Calu3 (cell line): ENCODE data around the gene ADTRP. TPM values are rescaled to one million over a fixed set of nuclear protein-coding genes. Genes with fewer than 3 reads are reported as not detected.

ENCODE experiments used
- BruUV-seq: library from RNA; stranded (reverse); fragments of 400-500 nt; replicated peaks from 2 replicates; lab custom pipeline; 2021; lab: Mats Ljungman, UMichigan
- CTCF ChIA-PET: fragments of 300-600 bp; sonication (Branson Sonifier 250); formaldehyde crosslinking; loops from one replicate; lab custom pipeline; 2022; ENCODE audit warnings: antibody characterized with exemption; lab: Charles Lee
- DNase-seq: peaks from one replicate; pipeline ENCODE4 v3.0.0; 2022
- H3K27ac Mint-ChIP-seq: one replicate; pipeline ENCODE4 v1.8.0; 2022; ENCODE audit warnings: mixed read lengths; ENCODE audit not compliant: unreplicated experiment
- H3K27me3 Mint-ChIP-seq: one replicate; pipeline ENCODE4 v1.8.0; 2022; ENCODE audit warnings: mixed read lengths; ENCODE audit not compliant: unreplicated experiment
- H3K36me3 Mint-ChIP-seq: one replicate; pipeline ENCODE4 v1.8.0; 2022; ENCODE audit warnings: mild to moderate bottlenecking, moderate library complexity, mixed read lengths; ENCODE audit not compliant: insufficient read depth, unreplicated experiment
- H3K4me1 Mint-ChIP-seq: one replicate; pipeline ENCODE4 v1.8.0; 2022; ENCODE audit warnings: mild to moderate bottlenecking, low read depth, mixed read lengths; ENCODE audit not compliant: unreplicated experiment
- H3K4me3 Mint-ChIP-seq: one replicate; pipeline ENCODE4 v1.8.0; 2022; ENCODE audit warnings: mild to moderate bottlenecking, low read depth, moderate library complexity, mixed read lengths; ENCODE audit not compliant: unreplicated experiment
- H3K9me3 Mint-ChIP-seq: one replicate; pipeline ENCODE4 v1.8.0; 2022; ENCODE audit warnings: low read depth, mixed read lengths; ENCODE audit not compliant: unreplicated experiment
- CTCF ChIP-seq: fragments of 200-600 bp; IDR thresholded peaks from one replicate; pipeline ENCODE4 v1.8.0; 2022; ENCODE audit warnings: antibody characterized with exemption; ENCODE audit not compliant: unreplicated experiment
- intact Hi-C: fragments of 100-400 bp; cut with micrococcal nuclease; formaldehyde crosslinking; loops from one replicate; pipeline ENCODE4 v1.10.0; 2022; ENCODE audit not compliant: unreplicated experiment
- total RNA-seq: library from RNA; stranded (reverse); gene quantifications from 2 replicates; pipeline ENCODE4 v1.2.3, GENCODE V29; 2022

The ADTRP gene
- total RNA-seq, 1 experiment from 2014 or later: 0.54 TPM

GRCh38 chr6:11785415-11785773, 6.8 kb upstream of the ADTRP start:
- H3K27ac Mint-ChIP-seq: no peak overlapping the region
- CTCF ChIA-PET: interaction anchor here (0.9 kb wide), 1 partner anchor 16 kb away, joined by 3 read pairs; no protein-coding TSS in a partner anchor
- H3K9me3 Mint-ChIP-seq: no peaks in the 10 kb centered on the region
- peaks cover 9% of the 10 kb centered on the region for H3K4me1 Mint-ChIP-seq
- DNase-seq: no peak
- no peaks in the 10 kb centered on the region for H3K27me3 Mint-ChIP-seq
- H3K36me3 Mint-ChIP-seq: no peaks in the 10 kb centered on the region
- no peak overlapping the region for H3K4me3 Mint-ChIP-seq
- TF ChIP-seq CTCF: no peak
- intact Hi-C loops: no loop called here
- no TSS peak for BruUV-seq

GRCh38 chr6:11784341-11784740, 5.7 kb upstream of the ADTRP start:
- no peak for TF ChIP-seq CTCF
- H3K9me3 Mint-ChIP-seq: no peaks in the 10 kb centered on the region
- H3K27me3 Mint-ChIP-seq: no peaks in the 10 kb centered on the region
- H3K27ac Mint-ChIP-seq: no peak overlapping the region
- no TSS peak for BruUV-seq
- no peak overlapping the region for H3K4me3 Mint-ChIP-seq
- CTCF ChIA-PET: no interaction called here
- no peak for DNase-seq
- H3K36me3 Mint-ChIP-seq: no peaks in the 10 kb centered on the region
- peaks cover 9% of the 10 kb centered on the region for H3K4me1 Mint-ChIP-seq
- intact Hi-C loops: no loop called here

- H3K27ac Mint-ChIP-seq: no peak overlapping the region
Measured at GRCh38 chr6:11783524-11784064, 5.0 kb upstream of the ADTRP start.

GRCh38 chr6:11782524-11782923, 3.9 kb upstream of the ADTRP start:
- H3K9me3 Mint-ChIP-seq: no peaks in the 10 kb centered on the region
- no peaks in the 10 kb centered on the region for H3K36me3 Mint-ChIP-seq
- CTCF ChIA-PET: no interaction called here
- H3K27ac Mint-ChIP-seq: no peak overlapping the region
- peaks cover 21% of the 10 kb centered on the region for H3K4me1 Mint-ChIP-seq
- TF ChIP-seq CTCF: no peak
- H3K4me3 Mint-ChIP-seq: no peak overlapping the region
- no TSS peak for BruUV-seq
- intact Hi-C loops: no loop called here
- H3K27me3 Mint-ChIP-seq: no peaks in the 10 kb centered on the region
- DNase-seq: no peak

More at GRCh38 chr6:11783524-11784064, 5.0 kb upstream of the ADTRP start:
- Mint-ChIP-seq H3K36me3 (no peaks in the 10 kb centered on the region), H3K9me3 (no peaks in the 10 kb centered on the region), H3K4me3 (no peak overlapping the region), H3K27me3 (no peaks in the 10 kb centered on the region), H3K4me1 (peaks cover 14% of the 10 kb centered on the region)
- CTCF ChIA-PET: no interaction called here
- DNase-seq: no peak
- no peak for TF ChIP-seq CTCF
- intact Hi-C loops: no loop called here
- BruUV-seq: no TSS peak
